ENCODE results near the gene ALKBH5. TPM values are rescaled to one million over a fixed set of nuclear protein-coding genes. Genes with fewer than 3 reads are reported as not detected.

The ALKBH5 gene
- polyA plus RNA-seq, 2 of the 4 experiments (the other 2 are of a cell fraction), result 57.9 to 105 TPM

- TF ChIP-seq MAFK (IDR thresholded peaks at IDR 0.05; ENCODE audit: partially characterized antibody) (no peak), RARB (CRISPR knock-in tag; IDR thresholded peaks at IDR 0.05) (no peak), KDM1A (IDR thresholded peaks at IDR 0.05; ENCODE audit: low read depth) (no peak), NR3C1 (IDR thresholded peaks at IDR 0.05) (no peak), BCL3 (IDR thresholded peaks at IDR 0.05) (no peak), JUNB (IDR thresholded peaks at IDR 0.05) (no peak), E2F6 (IDR thresholded peaks at IDR 0.05; ENCODE audit: borderline replicate concordance, low read depth) (no peak)
Observed at GRCh38 chr17:18138065-18138749, 45.4 kb upstream of the ALKBH5 start (continued).

- Histone ChIP-seq H3K4me2 (no peak overlapping the region), H3K4me3 (no peak overlapping the region), H3K4me1 (no peaks in the 10 kb centered on the region), H3K27ac (no peak overlapping the region; a peak in 1 of 6 replicates), H3K9me3 (no peaks in the 10 kb centered on the region)
- no peak for TF ChIP-seq RCOR1 (IDR thresholded peaks at IDR 0.05; ENCODE audit: low read depth, low read length)
- TF ChIP-seq CTCF (IDR thresholded peaks at IDR 0.05), result no peak
- no peak for TF ChIP-seq FOSB (CRISPR knock-in tag; IDR thresholded peaks at IDR 0.05)
- TF ChIP-seq RAD21 (conservative IDR thresholded peaks at IDR 0.05 in 1 of 2, IDR thresholded peaks at IDR 0.05 in 1 of 2), result no peak
- TF ChIP-seq SMC3 (IDR thresholded peaks at IDR 0.05), result no peak
- no peak for TF ChIP-seq ATOH8 (CRISPR knock-in tag; IDR thresholded peaks at IDR 0.05; ENCODE audit: low read depth)
- no peak for TF ChIP-seq ELK1 (IDR thresholded peaks at IDR 0.05; ENCODE audit: low read depth, low read length)
- ChIA-PET CTCF (interaction anchor here (0.7 to 6.5 kb wide), 11 partner anchors 8 to 248 kb away, joined by 3 to 67 read pairs (median 8); partner anchors contain the start of gene ALKBH5), POLR2A (no interaction called here)
- ATAC-seq (no peak), DNase-seq (ENCODE audit: low read depth in 1 of 2, low spot score in 1 of 2) (no peak), FAIRE-seq (no peak)
- 69% methylated on average over 2 of the region's 2 CpGs for WGBS (ENCODE audit: missing lambda C conversion rate)
Observed at GRCh38 chr17:18139092-18139491, 44.5 kb upstream of the ALKBH5 start.

- no peak overlapping the region; a peak in 1 of 6 replicates for H3K27ac ChIP-seq
- ChIA-PET POLR2A (no interaction called here), CTCF (interaction anchor here (1.3 to 6.5 kb wide), 9 partner anchors 12 to 79 kb away, joined by 3 to 67 read pairs (median 8); partner anchors contain the start of gene ALKBH5)
- no peak overlapping the region for H3K4me3 ChIP-seq
- H3K4me1 ChIP-seq, result no peaks in the 10 kb centered on the region
- FAIRE-seq, result no peak
- no peak for TF ChIP-seq RAD21 (conservative IDR thresholded peaks at IDR 0.05 in 1 of 2, IDR thresholded peaks at IDR 0.05 in 1 of 2)
- no peak for TF ChIP-seq HES2 (IDR thresholded peaks at IDR 0.05)
- no peak for TF ChIP-seq ZFP36 (IDR thresholded peaks at IDR 0.05; ENCODE audit: borderline replicate concordance, partially characterized antibody)
- TF ChIP-seq FOSL2 (IDR thresholded peaks at IDR 0.05), result no peak
- no peak for TF ChIP-seq FOSL2 (CRISPR knock-in tag; IDR thresholded peaks at IDR 0.05)
- H3K9me3 ChIP-seq, result no peaks in the 10 kb centered on the region
- ATAC-seq, result peak in 1 of 2 experiments; percentile 3; a peak in 3 of 6 replicates
- no peak for DNase-seq (ENCODE audit: low read depth in 1 of 2, low spot score in 1 of 2)
- 85% methylated on average over 14 of the region's 14 CpGs for WGBS (ENCODE audit: missing lambda C conversion rate)
- H3K4me2 ChIP-seq, result no peak overlapping the region
Observed at GRCh38 chr17:18139498-18139897, 44.1 kb upstream of the ALKBH5 start.
